Thymus (tissue), 11 donors: Measurements from ENCODE around the gene MAVS. TPM values are rescaled to one million over a fixed set of nuclear protein-coding genes. Genes with fewer than 3 reads are reported as not detected.
A peak's percentile ranks its signal among the peaks of the same experiment; 100 is the strongest.
"Not testable (repeated sequence)": the region's sequence is repeated elsewhere in the genome, so short reads cannot be mapped to it uniquely, and the experiment has no call there.

ENCODE experiments used
- DNase-seq, 9 donors: peaks; one replicate each; pipeline ENCODE4 v3.0.0-alpha.2; 2013; ENCODE audit warnings: low spot score in 9 of 9, low read depth in 6 of 9, missing footprints in 1 of 9
- H3K27ac ChIP-seq, 2 donors: one replicate each; pipeline ENCODE4 v1.5.1; 2013; ENCODE audit warnings: control low read depth in 1 of 2, low read depth in 1 of 2, low read length in 1 of 2, mild to moderate bottlenecking in 1 of 2, moderate library complexity in 1 of 2
- H3K27me3 ChIP-seq, 2 donors: one replicate each; pipeline ENCODE4 v1.5.1; 2013; ENCODE audit warnings: low read length in 1 of 2; ENCODE audit not compliant: control insufficient read depth in 2 of 2, insufficient read depth in 1 of 2
- H3K36me3 ChIP-seq, 2 donors: one replicate each; pipeline ENCODE4 v1.5.1; 2013; ENCODE audit warnings: low read length in 1 of 2, mild to moderate bottlenecking in 1 of 2, moderate library complexity in 1 of 2; ENCODE audit not compliant: control insufficient read depth in 2 of 2, insufficient read depth in 2 of 2
- H3K4me1 ChIP-seq, 2 donors: one replicate each; pipeline ENCODE4 v1.5.1; 2013; ENCODE audit warnings: low read length in 2 of 2; ENCODE audit not compliant: control insufficient read depth in 2 of 2, insufficient read depth in 2 of 2
- H3K4me3 ChIP-seq, 2 donors: one replicate each; pipeline ENCODE4 v1.5.1; 2013; ENCODE audit warnings: low read length in 2 of 2, control low read depth in 1 of 2, mild to moderate bottlenecking in 1 of 2
- H3K9me3 ChIP-seq, 2 donors: one replicate each; pipeline ENCODE4 v1.5.1; 2013; ENCODE audit warnings: low read length in 1 of 2, mild to moderate bottlenecking in 1 of 2; ENCODE audit not compliant: control insufficient read depth in 2 of 2, insufficient read depth in 1 of 2
- WGBS: extraction: QIAGEN DNeasy Blood & Tissue Kit; methylation state at CpG from one replicate; pipeline ENCODE4 v1.1.7; 2013; 5-methylcytosine and 5-hydroxymethylcytosine counted together
- polyA plus RNA-seq: library from polyadenylated mRNA; stranded (reverse); fragments of 200-250 nt; gene quantifications from one replicate; pipeline ENCODE4 v1.2.3, GENCODE V29; 2013
- total RNA-seq: library from RNA; stranded (reverse); fragments of 120-200 nt; gene quantifications from one replicate; pipeline ENCODE4 v1.2.4, GENCODE V29; 2013
- donor health status: healthy.

MAVS gene
- total and polyA plus RNA-seq, 2 donors, result 8.1 to 18.8 TPM

GRCh38 chr20:3839328-3839727 is 7.3 kb upstream of the MAVS start:
- no peaks in the 10 kb centered on the region for H3K9me3 ChIP-seq
- H3K4me1 ChIP-seq, result peaks cover 7 to 14% of the 10 kb centered on the region in 2 donors
- 14% methylated on average over 3 of the region's 3 CpGs for WGBS
- H3K27me3 ChIP-seq, result no peaks in the 10 kb centered on the region
- no peak overlapping the region for H3K4me3 ChIP-seq
- peak overlapping the region in 1 of 2 donors; percentile 19 for H3K27ac ChIP-seq
- DNase-seq, result peak in 2 of 9 donors; percentile 51 to 63
- no peaks in the 10 kb centered on the region for H3K36me3 ChIP-seq

- not testable (repeated sequence) for H3K4me3 ChIP-seq, DNase-seq, H3K9me3 ChIP-seq, H3K36me3 ChIP-seq, H3K27me3 ChIP-seq, H3K27ac ChIP-seq
- peaks cover 7 to 14% of the 10 kb centered on the region in 2 donors for H3K4me1 ChIP-seq
- 96% methylated on average over 7 of the region's 7 CpGs for WGBS
Measured at GRCh38 chr20:3840201-3840600, 6.4 kb upstream of the MAVS start.

GRCh38 chr20:3842348-3842930 is 4.2 kb upstream of the MAVS start:
- H3K9me3 ChIP-seq, result peaks cover 0 to 7% of the 10 kb centered on the region in 2 donors
- no peaks in the 10 kb centered on the region for H3K36me3 ChIP-seq
- H3K4me3 ChIP-seq, result no peak overlapping the region
- H3K27me3 ChIP-seq, result no peaks in the 10 kb centered on the region
- WGBS, result 88% methylated on average over 7 of the region's 7 CpGs
- DNase-seq, result no peak
- no peak overlapping the region for H3K27ac ChIP-seq
- H3K4me1 ChIP-seq, result peaks cover 11 to 22% of the 10 kb centered on the region in 2 donors

- Histone ChIP-seq H3K4me1 (peaks cover 14 to 26% of the 10 kb centered on the region in 2 donors), H3K27ac (no peak overlapping the region), H3K9me3 (peaks cover 0 to 7% of the 10 kb centered on the region in 2 donors), H3K27me3 (no peaks in the 10 kb centered on the region), H3K4me3 (no peak overlapping the region), H3K36me3 (no peaks in the 10 kb centered on the region)
- no peak for DNase-seq
- 77% methylated on average over 5 of the region's 5 CpGs for WGBS
Measured at GRCh38 chr20:3843490-3843889, 3.1 kb upstream of the MAVS start.

- H3K36me3 ChIP-seq, H3K9me3 ChIP-seq, H3K27me3 ChIP-seq, H3K4me3 ChIP-seq, H3K27ac ChIP-seq, DNase-seq: not testable (repeated sequence)
- WGBS, result 98% methylated on average over 9 of the region's 9 CpGs
- H3K4me1 ChIP-seq, result peaks cover 10 to 21% of the 10 kb centered on the region in 2 donors
Measured at GRCh38 chr20:3843990-3844619, 2.5 kb upstream of the MAVS start.

- Histone ChIP-seq H3K27ac (peak overlapping the region; percentile 46 to 75), H3K9me3 (peaks cover 0 to 7% of the 10 kb centered on the region in 2 donors), H3K36me3 (no peaks in the 10 kb centered on the region), H3K4me3 (peak overlapping the region; percentile 75 to 93), H3K4me1 (peaks cover 7 to 14% of the 10 kb centered on the region in 2 donors), H3K27me3 (no peaks in the 10 kb centered on the region)
- under 1% methylated on average over 22 of the region's 22 CpGs for WGBS
- peak in 3 of 9 donors; percentile 3 to 45 (median 19) for DNase-seq
Measured at GRCh38 chr20:3846378-3846739, 275 bp upstream of the MAVS start.

- H3K36me3 ChIP-seq, result no peaks in the 10 kb centered on the region
- peak overlapping the region; percentile 75 to 93 for H3K4me3 ChIP-seq
- peaks cover 7 to 14% of the 10 kb centered on the region in 2 donors for H3K4me1 ChIP-seq
- H3K27me3 ChIP-seq, result no peaks in the 10 kb centered on the region
- H3K9me3 ChIP-seq, result peaks cover 0 to 7% of the 10 kb centered on the region in 2 donors
- peak overlapping the region in 1 of 2 donors; percentile 83 for H3K27ac ChIP-seq
- WGBS, result 44% methylated on average over 8 of the region's 8 CpGs
- peak in 3 of 9 donors; percentile 5 to 33 (median 8) for DNase-seq
Measured at GRCh38 chr20:3847429-3847940, 851 bp downstream of the MAVS start.

GRCh38 chr20:3848565-3848964 is 1.9 kb downstream of the MAVS start:
- H3K9me3 ChIP-seq, result peaks cover 0 to 7% of the 10 kb centered on the region in 2 donors
- no peak overlapping the region for H3K4me3 ChIP-seq
- peaks cover 7 to 14% of the 10 kb centered on the region in 2 donors for H3K4me1 ChIP-seq
- 100% methylated on average over 1 of the region's 1 CpG for WGBS
- no peak for DNase-seq
- no peak overlapping the region for H3K27ac ChIP-seq
- no peaks in the 10 kb centered on the region for H3K27me3 ChIP-seq
- H3K36me3 ChIP-seq, result no peaks in the 10 kb centered on the region

- Histone ChIP-seq H3K27ac (no peak overlapping the region), H3K4me1 (no peaks in the 10 kb centered on the region), H3K4me3 (no peak overlapping the region), H3K9me3 (no peaks in the 10 kb centered on the region), H3K36me3 (peaks cover 21 to 32% of the 10 kb centered on the region in 2 donors), H3K27me3 (no peaks in the 10 kb centered on the region)
- WGBS, result 95% methylated on average over 4 of the region's 4 CpGs
- no peak for DNase-seq
Measured at GRCh38 chr20:3854462-3854871, 7.8 kb downstream of the MAVS start.
